ENCODE data around the gene PPFIBP2.

DNA sequence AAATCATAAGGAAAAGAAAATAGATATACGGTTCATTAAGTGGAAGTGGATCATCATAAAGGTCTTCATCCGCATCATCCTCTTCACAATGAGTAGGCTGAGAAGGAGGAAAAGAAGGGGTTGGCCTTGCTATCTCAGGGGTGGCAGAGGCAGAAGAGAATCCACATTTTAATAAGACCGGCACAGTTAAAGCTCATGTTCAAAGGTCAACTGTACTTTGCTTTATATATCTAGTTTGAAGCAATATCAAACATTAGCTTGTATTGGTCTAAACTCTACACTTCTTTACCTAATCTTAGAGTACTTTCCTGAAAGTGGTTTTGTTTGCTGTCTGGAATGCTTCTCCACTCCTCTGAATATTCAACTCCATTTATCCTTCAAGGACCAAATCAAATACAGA is 5.7 kb upstream of the PPFIBP2 start:
- TF ChIP-seq CTCF (IDR thresholded peaks at IDR 0.05) (no peak), EZH2 (IDR thresholded peaks at IDR 0.05; ENCODE audit: borderline replicate concordance, insufficient read depth, low read depth, low read length, poor library complexity, severe bottlenecking) (no peak)

Measured in B cell (primary cell).